Dendritic cell treated with granulocyte-macrophage colony-stimulating factor and Interleukin-4, amounts not matched to agents 40 ng/mL and 50 ng/mL, for 4 days (primary cell): ENCODE measurements around the gene ATP8B4.
"Not testable (repeated sequence)": the region's sequence is repeated elsewhere in the genome, so short reads cannot be mapped to it uniquely, and the experiment has no call there.

Source experiments
- H3K27ac Mint-ChIP-seq: one replicate; pipeline ENCODE4 v1.8.0; 2022; ENCODE audit warnings: mild to moderate bottlenecking, mixed read lengths
- H3K27me3 Mint-ChIP-seq: one replicate; pipeline ENCODE4 v1.8.0; 2022; ENCODE audit warnings: mild to moderate bottlenecking, mixed read lengths
- H3K36me3 Mint-ChIP-seq: one replicate; pipeline ENCODE4 v1.8.0; 2022; ENCODE audit warnings: low read depth, mixed read lengths
- H3K4me1 Mint-ChIP-seq: one replicate; pipeline ENCODE4 v1.8.0; 2022; ENCODE audit warnings: low read depth, mixed read lengths
- H3K4me3 Mint-ChIP-seq: one replicate; pipeline ENCODE4 v1.8.0; 2022; ENCODE audit warnings: mild to moderate bottlenecking, moderate library complexity, mixed read lengths
- H3K9me3 Mint-ChIP-seq: one replicate; pipeline ENCODE4 v1.8.0; 2022; ENCODE audit warnings: mixed read lengths
- intact Hi-C: fragments of 100-400 bp; cut with micrococcal nuclease; formaldehyde crosslinking; loops from one replicate; pipeline ENCODE4 v1.15.0; 2022

ATP8B4 gene

GRCh38 chr15:49987198-49987785, 131.7 kb downstream of the ATP8B4 start:
- H3K27ac Mint-ChIP-seq: no peak overlapping the region
- H3K36me3 Mint-ChIP-seq: peaks cover 77% of the 10 kb centered on the region

GRCh38 chr15:49986326-49986725, 132.7 kb downstream of the ATP8B4 start:
- Mint-ChIP-seq H3K27ac (no peak overlapping the region), H3K36me3 (peaks cover 80% of the 10 kb centered on the region), H3K9me3 (no peaks in the 10 kb centered on the region), H3K4me3 (no peak overlapping the region), H3K4me1 (peaks cover 25% of the 10 kb centered on the region), H3K27me3 (no peaks in the 10 kb centered on the region)
- intact Hi-C loops: loop anchor here (10.0 kb wide), 1 partner anchor 138 kb away; no protein-coding TSS in a partner anchor

More at GRCh38 chr15:49987198-49987785, 131.7 kb downstream of the ATP8B4 start:
- Mint-ChIP-seq H3K9me3 (no peaks in the 10 kb centered on the region), H3K4me1 (peaks cover 25% of the 10 kb centered on the region), H3K4me3 (no peak overlapping the region), H3K27me3 (no peaks in the 10 kb centered on the region)
- intact Hi-C loops: loop anchor here (10.0 kb wide), 1 partner anchor 138 kb away; no protein-coding TSS in a partner anchor

GRCh38 chr15:49985463-49985862, 133.6 kb downstream of the ATP8B4 start:
- no peak overlapping the region for H3K27ac Mint-ChIP-seq
- H3K9me3 Mint-ChIP-seq: no peaks in the 10 kb centered on the region
- no peaks in the 10 kb centered on the region for H3K27me3 Mint-ChIP-seq
- intact Hi-C loops: loop anchor here (10.0 kb wide), 1 partner anchor 139 kb away; no protein-coding TSS in a partner anchor
- H3K4me1 Mint-ChIP-seq: peaks cover 25% of the 10 kb centered on the region
- peaks cover 83% of the 10 kb centered on the region for H3K36me3 Mint-ChIP-seq
- no peak overlapping the region for H3K4me3 Mint-ChIP-seq

- H3K27ac Mint-ChIP-seq: no peak overlapping the region
- no peak overlapping the region for H3K4me3 Mint-ChIP-seq
- no peaks in the 10 kb centered on the region for H3K9me3 Mint-ChIP-seq
- H3K27me3 Mint-ChIP-seq: no peaks in the 10 kb centered on the region
- intact Hi-C loops: loop anchor here (10.0 kb wide), 1 partner anchor 140 kb away; no protein-coding TSS in a partner anchor
- H3K4me1 Mint-ChIP-seq: peaks cover 17% of the 10 kb centered on the region
- peaks cover 85% of the 10 kb centered on the region for H3K36me3 Mint-ChIP-seq
Observed at GRCh38 chr15:49984436-49984835, 134.6 kb downstream of the ATP8B4 start.

GRCh38 chr15:49982584-49982983, 136.4 kb downstream of the ATP8B4 start:
- no peaks in the 10 kb centered on the region for H3K9me3 Mint-ChIP-seq
- intact Hi-C loops: loop anchor here (10.0 kb wide), 1 partner anchor 142 kb away; no protein-coding TSS in a partner anchor
- no peaks in the 10 kb centered on the region for H3K27me3 Mint-ChIP-seq
- H3K4me3 Mint-ChIP-seq: no peak overlapping the region
- H3K36me3 Mint-ChIP-seq: peaks cover 80% of the 10 kb centered on the region
- no peak overlapping the region for H3K27ac Mint-ChIP-seq
- peaks cover 7% of the 10 kb centered on the region for H3K4me1 Mint-ChIP-seq

GRCh38 chr15:49979705-49980382, 139.2 kb downstream of the ATP8B4 start:
- intact Hi-C loops: loop anchor here (10.0 kb wide), 1 partner anchor 145 kb away; no protein-coding TSS in a partner anchor
- Mint-ChIP-seq H3K4me1 (no peaks in the 10 kb centered on the region), H3K27me3 (no peaks in the 10 kb centered on the region), H3K4me3 (no peak overlapping the region), H3K9me3 (no peaks in the 10 kb centered on the region), H3K27ac (no peak overlapping the region), H3K36me3 (peaks cover 75% of the 10 kb centered on the region)

GRCh38 chr15:49978121-49978520, 140.9 kb downstream of the ATP8B4 start:
- Mint-ChIP-seq H3K27ac (no peak overlapping the region), H3K36me3 (peaks cover 67% of the 10 kb centered on the region), H3K9me3 (no peaks in the 10 kb centered on the region), H3K27me3 (no peaks in the 10 kb centered on the region), H3K4me3 (no peak overlapping the region), H3K4me1 (no peaks in the 10 kb centered on the region)
- intact Hi-C loops: no loop called here

- Mint-ChIP-seq H3K4me3 (no peak overlapping the region), H3K9me3 (no peaks in the 10 kb centered on the region), H3K36me3 (peaks cover 68% of the 10 kb centered on the region), H3K27ac (no peak overlapping the region), H3K4me1 (no peaks in the 10 kb centered on the region), H3K27me3 (no peaks in the 10 kb centered on the region)
- intact Hi-C loops: no loop called here
Observed at GRCh38 chr15:49977306-49977705, 141.7 kb downstream of the ATP8B4 start.

GRCh38 chr15:49964551-49964950, 154.5 kb downstream of the ATP8B4 start:
- Mint-ChIP-seq H3K36me3 (peaks cover 89% of the 10 kb centered on the region), H3K4me3 (no peak overlapping the region), H3K27me3 (no peaks in the 10 kb centered on the region), H3K9me3 (peaks cover 34% of the 10 kb centered on the region), H3K27ac (no peak overlapping the region), H3K4me1 (no peaks in the 10 kb centered on the region)
- intact Hi-C loops: no loop called here

GRCh38 chr15:49964061-49964460, 155.0 kb downstream of the ATP8B4 start:
- no peaks in the 10 kb centered on the region for H3K4me1 Mint-ChIP-seq
- H3K9me3 Mint-ChIP-seq: peaks cover 29% of the 10 kb centered on the region
- intact Hi-C loops: no loop called here
- no peak overlapping the region for H3K27ac Mint-ChIP-seq
- no peak overlapping the region for H3K4me3 Mint-ChIP-seq
- no peaks in the 10 kb centered on the region for H3K27me3 Mint-ChIP-seq
- H3K36me3 Mint-ChIP-seq: peaks cover 86% of the 10 kb centered on the region

GRCh38 chr15:49963033-49963772, 155.8 kb downstream of the ATP8B4 start:
- H3K4me1 Mint-ChIP-seq, intact Hi-C loops, H3K27me3 Mint-ChIP-seq, H3K4me3 Mint-ChIP-seq, H3K27ac Mint-ChIP-seq: not testable (repeated sequence)
- Mint-ChIP-seq H3K36me3 (peaks cover 82% of the 10 kb centered on the region), H3K9me3 (peaks cover 23% of the 10 kb centered on the region)

GRCh38 chr15:49962044-49962602, 156.9 kb downstream of the ATP8B4 start:
- Mint-ChIP-seq H3K27me3 (no peaks in the 10 kb centered on the region), H3K4me1 (no peaks in the 10 kb centered on the region), H3K4me3 (no peak overlapping the region)

GRCh38 chr15:49953421-49953820, 165.6 kb downstream of the ATP8B4 start:
- peaks cover 72% of the 10 kb centered on the region for H3K36me3 Mint-ChIP-seq
- no peaks in the 10 kb centered on the region for H3K27me3 Mint-ChIP-seq
- H3K9me3 Mint-ChIP-seq: peaks cover 66% of the 10 kb centered on the region
- H3K4me3 Mint-ChIP-seq: no peak overlapping the region
- no peak overlapping the region for H3K27ac Mint-ChIP-seq
- intact Hi-C loops: no loop called here
- no peaks in the 10 kb centered on the region for H3K4me1 Mint-ChIP-seq

More at GRCh38 chr15:49962044-49962602, 156.9 kb downstream of the ATP8B4 start:
- Mint-ChIP-seq H3K36me3 (peaks cover 77% of the 10 kb centered on the region), H3K9me3 (peaks cover 14% of the 10 kb centered on the region), H3K27ac (no peak overlapping the region)
- intact Hi-C loops: no loop called here

- no peaks in the 10 kb centered on the region for H3K4me1 Mint-ChIP-seq
- intact Hi-C loops: no loop called here
- H3K27me3 Mint-ChIP-seq: no peaks in the 10 kb centered on the region
- peaks cover 73% of the 10 kb centered on the region for H3K9me3 Mint-ChIP-seq
- H3K36me3 Mint-ChIP-seq: peaks cover 66% of the 10 kb centered on the region
- H3K27ac Mint-ChIP-seq: no peak overlapping the region
- H3K4me3 Mint-ChIP-seq: no peak overlapping the region
Observed at GRCh38 chr15:49946681-49947080, 172.4 kb downstream of the ATP8B4 start.
